ENCODE measurements around the gene DCPS.
"Not testable (repeated sequence)": the region's sequence is repeated elsewhere in the genome, so short reads cannot be mapped to it uniquely, and the experiment has no call there.

Gene DCPS

GRCh38 chr11:126384449-126385070 is 80.7 kb downstream of the DCPS start:
- no peak for DNase-seq (ENCODE audit: low read depth)

DNA sequence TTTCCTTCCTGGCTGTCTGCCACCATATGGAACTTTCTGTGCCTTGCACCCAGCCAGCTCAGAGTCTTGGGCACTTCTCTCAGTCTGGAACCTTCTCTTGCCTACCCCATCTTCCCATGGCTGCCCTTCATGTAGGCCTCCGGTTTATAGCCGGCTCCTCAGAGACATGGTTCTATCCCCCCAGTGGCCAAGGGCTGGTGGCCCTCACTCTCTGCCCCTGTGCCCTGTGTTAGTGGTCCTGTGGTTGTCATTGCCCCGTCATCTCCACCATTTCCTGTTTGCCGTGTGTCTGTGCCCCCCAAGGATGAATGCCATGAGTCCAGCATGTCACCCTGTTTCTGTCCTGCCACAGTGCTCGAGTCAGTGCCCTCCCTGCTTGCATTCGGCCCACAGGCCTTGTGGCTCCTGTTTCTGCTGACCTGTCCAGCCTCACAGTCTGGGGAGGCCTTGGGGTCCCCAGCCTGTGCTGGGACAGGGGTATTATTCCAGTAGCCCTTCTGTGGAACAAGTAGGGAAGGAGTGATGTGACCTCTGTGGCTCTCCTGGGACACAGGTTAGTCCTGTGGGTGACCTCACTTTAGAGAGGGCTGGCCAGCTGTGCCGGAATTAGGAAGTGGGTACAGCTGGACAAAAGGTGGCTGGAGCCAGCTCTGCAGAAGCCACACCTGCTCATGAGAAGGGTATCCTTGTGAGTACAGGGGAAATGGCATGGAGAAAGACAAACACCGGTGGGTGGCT is 82.3 kb downstream of the DCPS start:
- DNase-seq (ENCODE audit: low read depth) = no peak

- DNase-seq (ENCODE audit: low read depth) = not testable (repeated sequence)
Observed at GRCh38 chr11:126386729-126387071, 82.8 kb downstream of the DCPS start.

DNA sequence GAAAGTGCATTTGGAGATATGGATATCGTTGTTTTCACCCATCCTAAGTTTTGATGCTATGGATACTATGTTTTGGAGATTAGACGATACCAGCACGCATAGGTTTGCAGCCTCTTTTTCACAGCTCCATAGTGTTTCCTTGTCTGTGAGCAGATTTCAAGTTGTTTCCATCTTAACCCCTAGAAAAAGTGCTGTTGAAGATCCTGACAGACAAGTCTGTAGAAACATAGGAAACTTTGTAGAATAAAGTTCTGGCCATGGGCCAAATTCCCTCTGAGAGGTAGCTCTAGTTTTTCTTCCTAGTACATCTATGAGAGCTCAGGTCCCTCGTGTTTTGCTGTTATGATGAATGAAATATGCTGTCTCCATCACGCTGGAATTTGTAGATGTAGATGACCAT is 84.0 kb downstream of the DCPS start:
- no peak for DNase-seq (ENCODE audit: low read depth)

DNA sequence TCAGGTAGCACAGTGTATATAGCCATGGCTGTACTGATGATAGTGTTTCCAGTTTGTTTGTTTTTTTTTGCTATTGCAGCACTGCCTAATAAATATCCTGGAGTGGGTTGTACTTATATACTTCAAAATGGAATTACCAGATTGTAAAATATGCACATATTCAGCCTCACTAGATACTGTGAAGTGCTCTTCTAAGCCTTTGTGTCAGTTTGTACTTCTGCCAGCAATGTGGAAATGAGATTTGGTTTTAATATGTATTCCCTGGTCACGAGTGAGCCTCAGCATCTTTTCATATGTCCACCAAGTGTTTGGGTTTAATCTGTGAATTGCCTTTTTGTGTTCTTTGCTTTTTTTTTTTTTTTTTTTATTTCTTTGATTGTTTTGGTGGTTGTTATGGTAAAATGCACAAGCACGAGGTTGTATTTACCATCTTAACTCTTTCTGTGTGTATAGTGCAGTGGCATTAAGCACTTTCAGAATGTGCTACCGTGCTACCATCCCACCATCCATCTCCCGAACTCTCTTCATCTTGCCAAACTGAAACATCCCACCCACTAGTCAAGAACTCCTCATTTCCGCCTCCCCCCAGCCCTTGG is 86.5 kb downstream of the DCPS start:
- DNase-seq (ENCODE audit: low read depth) = no peak

DNA sequence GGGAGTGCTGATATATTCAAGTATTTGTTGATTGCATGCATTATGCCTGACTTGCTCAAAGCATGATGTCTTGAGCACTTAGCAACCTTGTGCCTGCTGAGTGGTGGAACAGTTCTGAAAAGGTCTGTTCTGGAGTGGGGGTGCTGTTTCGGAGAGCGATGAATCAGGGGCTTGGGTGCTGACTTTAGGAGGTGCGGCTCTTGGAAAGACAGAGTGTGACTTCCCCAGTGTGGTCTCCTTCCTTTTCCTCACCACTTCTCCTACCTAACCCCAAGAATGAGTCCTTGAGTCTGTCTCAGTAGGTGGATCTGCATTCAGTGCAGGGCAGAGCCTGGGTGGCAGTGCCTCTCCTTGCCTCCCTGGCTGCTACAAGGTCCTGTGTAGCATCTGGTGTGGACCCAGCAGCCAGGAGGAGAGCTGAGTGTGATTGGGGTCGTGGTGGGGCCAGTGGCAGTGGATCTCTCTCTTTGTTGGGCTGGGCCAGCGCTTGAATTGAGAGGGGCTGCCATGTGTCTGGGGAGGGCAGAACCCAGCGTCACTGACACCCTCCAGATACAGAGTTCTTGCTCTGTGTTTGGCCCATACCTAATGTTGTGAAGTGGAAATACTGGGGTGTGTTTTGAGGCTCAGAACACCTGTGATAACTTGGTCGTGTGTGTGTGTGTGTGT is 87.6 kb downstream of the DCPS start:
- no peak for DNase-seq (ENCODE audit: low read depth)

DNA sequence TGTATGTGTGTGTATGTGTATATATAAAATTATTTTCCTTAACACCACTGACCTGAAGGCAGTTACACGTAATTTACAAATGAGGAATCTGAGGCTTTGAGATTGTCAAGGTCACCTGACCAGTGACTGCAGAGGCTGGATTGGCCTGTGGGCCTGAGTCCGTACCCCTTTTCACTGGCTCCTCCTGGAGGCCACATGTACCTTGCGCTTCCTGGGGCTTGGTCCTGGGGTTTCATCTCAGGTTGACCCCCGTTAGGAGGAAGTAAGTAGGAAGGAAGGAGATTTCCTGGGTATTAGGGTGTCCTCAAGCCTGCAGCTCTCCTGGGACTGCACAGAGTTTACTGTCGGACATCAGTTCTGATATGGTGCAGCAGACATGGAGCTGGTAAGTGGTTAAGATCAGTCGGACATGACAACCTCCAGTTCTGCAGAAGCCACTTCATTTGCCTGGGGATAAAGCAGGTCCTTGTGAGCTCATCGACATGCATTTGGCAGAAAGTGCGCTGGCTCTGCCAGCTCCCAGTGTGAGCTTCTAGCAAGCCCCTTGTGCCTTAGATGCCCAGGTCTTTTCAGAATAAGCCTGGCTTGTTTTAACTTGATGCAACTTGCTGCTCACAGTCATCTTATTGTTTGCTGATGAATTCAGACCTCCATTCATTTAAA is 88.2 kb downstream of the DCPS start:
- DNase-seq (ENCODE audit: low read depth) = no peak

DNA sequence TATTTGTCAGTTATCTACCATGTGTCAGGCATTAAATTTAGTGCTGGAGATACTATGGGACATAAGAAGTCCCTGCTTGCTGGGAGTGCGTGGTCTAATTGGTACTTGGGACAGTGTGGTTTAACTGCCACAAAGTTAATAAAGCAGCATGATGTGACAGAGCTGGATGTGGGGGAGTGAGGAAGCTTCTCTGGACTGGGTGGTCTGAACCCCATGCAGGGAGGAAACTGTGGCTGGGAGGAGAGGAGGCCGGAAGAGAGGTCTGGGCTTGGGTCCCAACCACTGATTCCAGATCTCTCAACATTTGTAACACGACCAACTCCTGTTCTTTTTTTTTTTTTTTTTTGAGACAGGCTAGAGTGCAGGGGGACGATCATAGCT is 88.8 kb downstream of the DCPS start:
- DNase-seq (ENCODE audit: low read depth) = no peak

GRCh38 chr11:126393143-126393542 is 89.3 kb downstream of the DCPS start:
- no peak for DNase-seq (ENCODE audit: low read depth)

DNA sequence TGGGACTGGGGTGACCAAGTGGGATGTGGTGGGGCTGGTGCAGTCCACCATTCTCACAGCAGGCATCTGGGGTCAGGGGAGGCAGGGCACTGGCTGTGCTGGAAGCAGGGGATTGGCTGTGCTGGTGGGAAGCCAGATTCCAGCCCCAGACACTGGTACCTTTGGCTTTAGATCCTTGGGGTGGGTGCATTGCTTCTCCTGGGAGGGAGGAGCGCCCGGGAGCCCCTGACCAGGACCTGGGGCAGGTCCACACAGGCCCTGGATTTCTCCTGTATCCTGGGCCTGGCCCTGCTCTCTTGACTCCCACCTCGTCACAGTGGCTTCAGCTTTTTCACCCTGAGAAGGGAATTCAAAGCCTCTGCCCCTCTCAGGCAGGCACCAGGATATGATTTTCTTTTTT is 90.2 kb downstream of the DCPS start:
- no peak for DNase-seq (ENCODE audit: low read depth)

- DNase-seq (ENCODE audit: low read depth) = not testable (repeated sequence)
Observed at GRCh38 chr11:126394634-126395072, 90.8 kb downstream of the DCPS start.

All from stimulated activated CD8-positive, alpha-beta memory T cell treated with anti-CD3 and anti-CD28 coated beads, Interleukin-15, amount 100 ng/mL, for 1 hour (primary cell).